H9 (cell line): ENCODE results near the gene E2F4. TPM values are rescaled to one million over a fixed set of nuclear protein-coding genes. Genes with fewer than 3 reads are reported as not detected.

ENCODE experiments used
- DNase-seq: peaks from one replicate; pipeline ENCODE4 v3.0.0-alpha.2; 2017
- H2AFZ ChIP-seq: one replicate; pipeline ENCODE4 v1.6.1; 2013; ENCODE audit warnings: mild to moderate bottlenecking, low read length, control low read depth, moderate library complexity
- H2AK5ac ChIP-seq: 2 replicates; pipeline ENCODE4 v1.6.1; 2013; ENCODE audit warnings: low read length, control low read depth, mixed read lengths; ENCODE audit not compliant: insufficient read length
- H2BK120ac ChIP-seq: one replicate; pipeline ENCODE4 v1.6.1; 2013; ENCODE audit warnings: low read depth, mild to moderate bottlenecking, low read length, control low read depth, inconsistent platforms; ENCODE audit not compliant: poor library complexity, severe bottlenecking
- H2BK12ac ChIP-seq: 2 replicates; pipeline ENCODE4 v1.6.1; 2013; ENCODE audit warnings: low read length, control low read depth, mixed read lengths, low read depth; ENCODE audit not compliant: insufficient read length
- H2BK15ac ChIP-seq: 2 replicates; pipeline ENCODE4 v1.6.1; 2013; ENCODE audit warnings: low read depth, low read length, control low read depth
- H2BK20ac ChIP-seq: one replicate; pipeline ENCODE4 v1.6.1; 2013; ENCODE audit warnings: low read depth, mild to moderate bottlenecking, low read length, control low read depth, inconsistent platforms; ENCODE audit not compliant: poor library complexity, severe bottlenecking
- H2BK5ac ChIP-seq: 2 replicates; pipeline ENCODE4 v1.6.1; 2013; ENCODE audit warnings: low read length, control low read depth, mixed read lengths; ENCODE audit not compliant: insufficient read length
- H3K14ac ChIP-seq: 2 replicates; pipeline ENCODE4 v1.6.1; 2013; ENCODE audit warnings: low read length, control low read depth; ENCODE audit not compliant: insufficient read depth
- H3K18ac ChIP-seq: 2 replicates; pipeline ENCODE4 v1.6.1; 2013; ENCODE audit warnings: low read depth, mild to moderate bottlenecking, mixed read lengths, low read length, control low read depth; ENCODE audit not compliant: insufficient read length
- H3K23ac ChIP-seq: 2 replicates; pipeline ENCODE4 v1.6.1; 2013; ENCODE audit warnings: low read length, control low read depth, mixed read lengths, low read depth; ENCODE audit not compliant: insufficient read length
- H3K23me2 ChIP-seq: 2 replicates; pipeline ENCODE4 v1.6.1; 2013; ENCODE audit warnings: low read depth, mild to moderate bottlenecking, mixed read lengths, low read length, control low read depth; ENCODE audit not compliant: insufficient read length, poor library complexity, severe bottlenecking
- H3K27ac ChIP-seq: 2 replicates; pipeline ENCODE4 v1.5.1; 2013; ENCODE audit warnings: low read length, control low read depth, mixed read lengths, low read depth; ENCODE audit not compliant: insufficient read length
- H3K27me3 ChIP-seq: 2 replicates; pipeline ENCODE4 v1.6.1; 2013; ENCODE audit warnings: low read length, control low read depth, inconsistent platforms; ENCODE audit not compliant: insufficient read depth
- H3K4ac ChIP-seq: 2 replicates; pipeline ENCODE4 v1.6.1; 2013; ENCODE audit warnings: low read depth, mild to moderate bottlenecking, control low read depth, inconsistent platforms, low read length, moderate library complexity
- H3K4me1 ChIP-seq: 2 replicates; pipeline ENCODE4 v1.6.1; 2013; ENCODE audit warnings: low read length, control low read depth, inconsistent platforms; ENCODE audit not compliant: insufficient read depth
- H3K4me2 ChIP-seq: 2 replicates; pipeline ENCODE4 v1.6.1; 2013; ENCODE audit warnings: low read length, control low read depth, mixed read lengths; ENCODE audit not compliant: insufficient read length, insufficient read depth
- H3K56ac ChIP-seq: 2 replicates; pipeline ENCODE4 v1.6.1; 2013; ENCODE audit warnings: low read depth, mild to moderate bottlenecking, mixed read lengths, low read length, control low read depth; ENCODE audit not compliant: insufficient read length
- H3K79me1 ChIP-seq: 2 replicates; pipeline ENCODE4 v1.6.1; 2013; ENCODE audit warnings: low read depth, mild to moderate bottlenecking, moderate library complexity, low read length, control low read depth, inconsistent platforms; ENCODE audit not compliant: insufficient read depth, poor library complexity, severe bottlenecking
- H3K79me2 ChIP-seq: 2 replicates; pipeline ENCODE4 v1.6.1; 2013; ENCODE audit warnings: low read length, control low read depth, inconsistent platforms; ENCODE audit not compliant: insufficient read depth
- H3K9ac ChIP-seq: 2 replicates; pipeline ENCODE4 v1.6.1; 2013; ENCODE audit warnings: low read length, control low read depth, mixed read lengths; ENCODE audit not compliant: insufficient read length; ENCODE audit errors: extremely low read depth
- H3K9me3 ChIP-seq: one replicate; pipeline ENCODE4 v1.6.1; 2013; ENCODE audit warnings: low read depth, low read length, inconsistent platforms; ENCODE audit not compliant: control insufficient read depth
- H3T11ph ChIP-seq: one replicate; pipeline ENCODE4 v1.6.1; 2013; ENCODE audit warnings: mild to moderate bottlenecking, low read length, control low read depth, inconsistent platforms
- H4K20me1 ChIP-seq: one replicate; pipeline ENCODE4 v1.6.1; 2013; ENCODE audit not compliant: control insufficient read depth, insufficient read length, insufficient read depth
- H4K5ac ChIP-seq: 2 replicates; pipeline ENCODE4 v1.6.1; 2013; ENCODE audit warnings: low read depth, mild to moderate bottlenecking, mixed read lengths, low read length, control low read depth; ENCODE audit not compliant: insufficient read length
- H4K8ac ChIP-seq: replicated peaks from 2 replicates; pipeline ENCODE4 v1.6.1; 2013; ENCODE audit warnings: low read length, control low read depth, mixed read lengths, low read depth; ENCODE audit not compliant: insufficient read length
- H4K91ac ChIP-seq: 2 replicates; pipeline ENCODE4 v1.6.1; 2013; ENCODE audit warnings: low read depth, mild to moderate bottlenecking, moderate library complexity, mixed read lengths, low read length, control low read depth; ENCODE audit not compliant: insufficient read length
- H3K27ac Mint-ChIP-seq, 3 experiments: 2 replicates in 2 of 3; 3 replicates in 1 of 3; pipeline ENCODE4 v1.8.0; 2020 to 2021; ENCODE audit warnings: mixed read lengths in 3 of 3, mild to moderate bottlenecking in 1 of 3, moderate library complexity in 1 of 3
- H3K27me3 Mint-ChIP-seq: 2 replicates; pipeline ENCODE4 v1.8.0; 2021; ENCODE audit warnings: low read depth, mild to moderate bottlenecking, moderate library complexity, mixed read lengths
- H3K36me3 Mint-ChIP-seq, 3 experiments: 2 replicates in 2 of 3; 3 replicates in 1 of 3; pipeline ENCODE4 v1.8.0; 2020 to 2021; ENCODE audit warnings: low read depth in 3 of 3, mixed read lengths in 3 of 3; ENCODE audit not compliant: insufficient read depth in 1 of 3
- H3K4me1 Mint-ChIP-seq, 2 experiments: 2 replicates each; pipeline ENCODE4 v1.8.0; 2020; ENCODE audit warnings: mixed read lengths in 2 of 2
- H3K4me3 Mint-ChIP-seq, 2 experiments: 2 replicates in 1 of 2; 3 replicates in 1 of 2; pipeline ENCODE4 v1.8.0; 2020 to 2021; ENCODE audit warnings: mild to moderate bottlenecking in 2 of 2, mixed read lengths in 2 of 2, moderate library complexity in 1 of 2
- H3K9me3 Mint-ChIP-seq, 2 experiments: 2 replicates in 1 of 2; 3 replicates in 1 of 2; pipeline ENCODE4 v1.8.0; 2020; ENCODE audit warnings: mild to moderate bottlenecking in 2 of 2, mixed read lengths in 2 of 2, moderate library complexity in 1 of 2
- CTCF ChIP-seq: fragments of 200-600 bp; sonication (generic); conservative IDR thresholded peaks from 3 replicates; pipeline ENCODE4 v1.8.0; 2021; ENCODE audit warnings: antibody characterized with exemption, mild to moderate bottlenecking
- WGBS: extraction: QIAGEN DNeasy Blood & Tissue Kit; methylation state at CpG from one replicate; pipeline ENCODE4 v1.1.7; 2013; ENCODE audit warnings: missing lambda C conversion rate, low lambda C conversion rate, mixed read lengths; ENCODE audit not compliant: insufficient read length; ENCODE audit errors: extremely low coverage; 5-methylcytosine and 5-hydroxymethylcytosine counted together
- total RNA-seq: library from RNA; stranded (reverse); gene quantifications from 2 replicates; pipeline ENCODE4 v1.2.1, GENCODE V29; 2021

E2F4 gene
- total RNA-seq, 1 experiment from 2014 or later, result 116 TPM

GRCh38 chr16:67148221-67148620 is 43.7 kb upstream of the E2F4 start:
- Histone ChIP-seq H3K9ac (no peak overlapping the region), H2AK5ac (no peak overlapping the region), H3K56ac (no peak overlapping the region), H4K20me1 (no peaks in the 10 kb centered on the region), H2AFZ (no peak overlapping the region), H3K23me2 (peaks cover 5% of the 10 kb centered on the region), H3K79me1 (no peaks in the 10 kb centered on the region), H3T11ph (no peak overlapping the region), H3K4me2 (no peak overlapping the region), H2BK12ac (no peak overlapping the region), H3K18ac (no peak overlapping the region), H2BK20ac (no peak overlapping the region), H3K4me1 (no peaks in the 10 kb centered on the region), H3K27ac (no peak overlapping the region), H3K27me3 (peaks cover 12% of the 10 kb centered on the region; the same call in 1 of the 2 replicates), H3K14ac (no peak overlapping the region), H3K4ac (no peak overlapping the region), H3K9me3 (no peaks in the 10 kb centered on the region), H4K91ac (no peak overlapping the region), H2BK120ac (no peak overlapping the region), H2BK5ac (no peak overlapping the region), H2BK15ac (no peak overlapping the region), H3K79me2 (no peaks in the 10 kb centered on the region), H3K23ac (no peak overlapping the region), H4K5ac (no peak overlapping the region), H4K8ac (no peak overlapping the region)
- Mint-ChIP-seq H3K9me3 (peaks cover 0 to 3% of the 10 kb centered on the region in 2 experiments; a peak in 2 of 5 replicates), H3K27ac (no peak overlapping the region; a peak in 1 of 7 replicates), H3K4me3 (no peak overlapping the region; a peak in 1 of 5 replicates), H3K36me3 (peaks cover 13 to 54% (median 54%) of the 10 kb centered on the region in 3 experiments), H3K4me1 (peaks cover 10 to 14% of the 10 kb centered on the region in 2 experiments), H3K27me3 (peaks cover 23% of the 10 kb centered on the region)
- no peak for TF ChIP-seq CTCF
- WGBS, result no CpG with 5 or more reads among the region's 2 CpGs
- no peak for DNase-seq
